Measurements from ENCODE around the gene PSG6. TPM values are rescaled to one million over a fixed set of nuclear protein-coding genes. Genes with fewer than 3 reads are reported as not detected.
"Not testable (repeated sequence)": the region's sequence is repeated elsewhere in the genome, so short reads cannot be mapped to it uniquely, and the experiment has no call there.

The PSG6 gene
- polyA plus RNA-seq, 1 experiment, result not detected

DNA sequence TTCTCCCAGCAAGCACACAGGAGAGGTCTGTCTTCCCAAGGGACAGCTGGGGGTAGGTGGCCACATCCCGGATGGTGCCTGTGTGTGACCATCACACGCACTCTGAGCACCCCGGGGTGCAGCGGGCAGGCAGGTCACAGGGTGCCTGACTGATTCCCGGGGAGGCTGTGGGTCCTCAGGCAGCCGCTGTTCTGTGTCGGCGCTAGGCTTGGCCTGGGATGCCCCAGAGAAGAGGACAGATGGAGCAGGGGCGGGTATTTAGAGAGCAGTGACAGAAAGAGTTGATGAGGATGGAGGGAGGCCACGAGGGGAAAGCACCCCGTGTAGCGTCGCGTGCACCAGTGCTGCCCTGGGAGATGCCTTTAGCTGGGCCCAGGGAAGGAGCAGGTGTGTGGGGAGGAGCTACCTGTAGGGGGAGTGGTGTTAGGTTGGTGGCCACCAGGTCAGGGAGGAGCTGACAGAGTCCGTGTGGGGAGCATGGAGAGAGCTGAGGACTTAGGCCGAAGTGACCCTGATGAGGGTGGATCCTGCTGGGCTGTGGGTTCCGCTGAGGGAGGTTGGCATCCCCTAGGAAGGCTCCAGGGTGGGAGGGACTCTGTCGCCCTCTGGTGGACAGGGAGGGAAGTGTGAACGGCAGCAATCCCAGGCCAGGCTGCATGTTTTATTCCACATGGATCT lies 60.7 kb downstream of the PSG6 start:
- H3K27ac ChIP-seq (ENCODE audit: low read depth, low read length); DNase-seq (ENCODE audit: low read depth, low spot score); H3K27me3 ChIP-seq (ENCODE audit: control insufficient read depth, insufficient read depth, low read length); H3K4me3 ChIP-seq (ENCODE audit: low read depth, low read length); POLR2A ChIA-PET; CTCF ChIA-PET: not testable (repeated sequence)
- TF ChIP-seq CTCF (IDR thresholded peaks at IDR 0.05; ENCODE audit: low read depth, low read length), result peak; percentile 36; the same call in 1 of the 2 replicates
- H3K9me3 ChIP-seq (ENCODE audit: control insufficient read depth, insufficient read depth, low read length), result peaks cover 14% of the 10 kb centered on the region

GRCh38 chr19:42854745-42855144 lies 62.9 kb downstream of the PSG6 start:
- DNase-seq (ENCODE audit: low read depth, low spot score); POLR2A ChIA-PET; H3K4me3 ChIP-seq (ENCODE audit: low read depth, low read length); CTCF ChIA-PET; H3K27ac ChIP-seq (ENCODE audit: low read depth, low read length); H3K27me3 ChIP-seq (ENCODE audit: control insufficient read depth, insufficient read depth, low read length): not testable (repeated sequence)
- H3K9me3 ChIP-seq (ENCODE audit: control insufficient read depth, insufficient read depth, low read length), result peaks cover 14% of the 10 kb centered on the region

GRCh38 chr19:42853231-42853630 lies 64.5 kb downstream of the PSG6 start:
- H3K4me3 ChIP-seq (ENCODE audit: low read depth, low read length); POLR2A ChIA-PET; CTCF ChIA-PET; H3K27me3 ChIP-seq (ENCODE audit: control insufficient read depth, insufficient read depth, low read length); DNase-seq (ENCODE audit: low read depth, low spot score): not testable (repeated sequence)
- Histone ChIP-seq H3K9me3 (ENCODE audit: control insufficient read depth, insufficient read depth, low read length) (peaks cover 14% of the 10 kb centered on the region), H3K27ac (ENCODE audit: low read depth, low read length) (peak overlapping the region; percentile 90)

- DNase-seq (ENCODE audit: low read depth, low spot score); H3K4me3 ChIP-seq (ENCODE audit: low read depth, low read length); H3K27me3 ChIP-seq (ENCODE audit: control insufficient read depth, insufficient read depth, low read length); POLR2A ChIA-PET; CTCF ChIA-PET: not testable (repeated sequence)
- Histone ChIP-seq H3K9me3 (ENCODE audit: control insufficient read depth, insufficient read depth, low read length) (peaks cover 14% of the 10 kb centered on the region), H3K27ac (ENCODE audit: low read depth, low read length) (peak overlapping the region; percentile 90)
These were observed 64.9 kb downstream of the PSG6 start for GRCh38 chr19:42852821-42853220.

Other genes starting within 250 kb of the PSG6 start
- 0.14 and 0.15 TPM in 2 replicates for gene PSG3, start 177.4 kb downstream of the PSG6 start, polyA plus RNA-seq (2011; rRNA removed)
- gene PSG8, start 152.2 kb downstream of the PSG6 start, polyA plus RNA-seq (2011; rRNA removed), result 0.05 and 0.17 TPM in 2 replicates
- 2.1 and 2.4 TPM in 2 replicates for gene PSG1, start 38.2 kb downstream of the PSG6 start, polyA plus RNA-seq (2011; rRNA removed)
- 0.10 TPM in 2 replicates for gene PSG7, start 19.3 kb upstream of the PSG6 start, polyA plus RNA-seq (2011; rRNA removed)
- gene PSG11, start 108.6 kb upstream of the PSG6 start, polyA plus RNA-seq (2011; rRNA removed), result 0.11 TPM in 1 of 2 replicates, not detected in the other
- 0.71 and 1.0 TPM in 2 replicates for gene PSG2, start 164.8 kb upstream of the PSG6 start, polyA plus RNA-seq (2011; rRNA removed)